ENCODE measurements around the gene PACRG.

GRCh38 chr6:162753775-162754174 lies 26.0 kb downstream of the PACRG start:
- TF ChIP-seq CTCF (IDR thresholded peaks at IDR 0.05 in 4 of 5, conservative IDR thresholded peaks at IDR 0.05 in 1 of 5) = no peak
- no peak for TF ChIP-seq POLR2A (IDR thresholded peaks at IDR 0.05)

All from gastrocnemius medialis (tissue), 4 donors.